K562 (cell line): ENCODE measurements around the gene ASIC1. TPM values are rescaled to one million over a fixed set of nuclear protein-coding genes. Genes with fewer than 3 reads are reported as not detected.

Experiments
- ATAC-seq: fragments of 200-7000 bp; cut with Tn5 transposase; 3 replicates; pipeline ENCODE4 v1.9.1; 2020; ENCODE audit warnings: moderate library complexity
- BruUV-seq: library from RNA; stranded (reverse); fragments of 400-500 nt; replicated peaks from 2 replicates; lab custom pipeline; 2021; lab: Mats Ljungman, UMichigan
- CTCF ChIA-PET: fragments of 300-600 bp; formaldehyde crosslinking; extraction: SDS; loops from one replicate; lab custom pipeline; 2021; ENCODE audit warnings: low intra/inter-chr PET ratio; lab: Yijun Ruan, JAX
- POLR2A ChIA-PET: fragments of 300-600, 350-650 bp; sonication (Branson Sonifier 250); formaldehyde crosslinking; extraction: SDS; loops from one replicate; lab custom pipeline; 2021; ENCODE audit warnings: antibody characterized with exemption, inconsistent platforms; lab: Yijun Ruan, JAX
- DNase-seq, 4 experiments: peaks; one replicate each; pipeline versions ENCODE4 v3.0.0 to v3.0.0-alpha.2; 2011 to 2018; ENCODE audit warnings: low spot score in 3 of 4, mixed read lengths in 3 of 4; ENCODE audit errors: extremely low read depth in 1 of 4
- FAIRE-seq: peaks from 2 replicates; lab custom pipeline; 2011; peaks lifted over from hg19 to GRCh38; lab: Jason Lieb, UNC
- H2AFZ ChIP-seq: 2 replicates; pipeline ENCODE4 v1.6.0; 2011; ENCODE audit warnings: low read depth, low read length, control low read depth, inconsistent platforms
- H3K27ac ChIP-seq: fragments of 200-600 bp; 3 replicates; pipeline ENCODE4 v1.8.0; 2011; ENCODE audit warnings: low read depth, mild to moderate bottlenecking, control low read depth, inconsistent platforms, low read length, moderate library complexity, mixed read lengths; ENCODE audit errors: extremely low read depth
- H3K27me3 ChIP-seq, 2 experiments: fragments of 300-600 bp in 1 of 2; 2 replicates in 1 of 2; 3 replicates in 1 of 2; pipeline versions ENCODE4 v1.6.0 to v1.8.0; 2011; ENCODE audit warnings: inconsistent platforms in 2 of 2, low read length in 2 of 2, mild to moderate bottlenecking in 1 of 2, mixed read lengths in 1 of 2, moderate library complexity in 1 of 2; ENCODE audit not compliant: control insufficient read depth in 2 of 2, insufficient read depth in 2 of 2
- H3K36me3 ChIP-seq: fragments of 300-600 bp; 3 replicates; pipeline ENCODE4 v1.8.0; 2011; ENCODE audit warnings: mild to moderate bottlenecking, low read length, inconsistent platforms; ENCODE audit not compliant: control insufficient read depth, insufficient read depth
- H3K4me1 ChIP-seq, 2 experiments: fragments of 200-600 bp in 1 of 2; replicated peaks in 1 of 2; 2 replicates in 1 of 2; 3 replicates in 1 of 2; pipeline versions ENCODE4 v1.5.1 to v1.8.0; 2011; ENCODE audit warnings: inconsistent platforms in 2 of 2, low read length in 2 of 2, mild to moderate bottlenecking in 1 of 2, mixed read lengths in 1 of 2, moderate library complexity in 1 of 2; ENCODE audit not compliant: control insufficient read depth in 2 of 2, insufficient read depth in 2 of 2
- H3K4me2 ChIP-seq: 2 replicates; pipeline ENCODE4 v1.6.1; 2011; ENCODE audit warnings: low read length, control low read depth, inconsistent platforms, mixed read lengths; ENCODE audit not compliant: insufficient read depth
- H3K4me3 ChIP-seq: fragments of 200-600 bp; sonication (generic), shearing (Covaris generic); 2 replicates; pipeline ENCODE4 v1.5.1; 2016; ENCODE audit warnings: control low read depth, inconsistent platforms
- H3K79me2 ChIP-seq: fragments of 200-600 bp; 3 replicates; pipeline ENCODE4 v1.8.0; 2011; ENCODE audit warnings: low read length, inconsistent platforms; ENCODE audit not compliant: control insufficient read depth, insufficient read depth
- H3K9ac ChIP-seq, 2 experiments: 2 replicates each; pipeline versions ENCODE4 v1.6.0 to v1.6.1; 2011; ENCODE audit warnings: low read depth in 2 of 2, low read length in 2 of 2, control low read depth in 1 of 2, inconsistent platforms in 1 of 2, mild to moderate bottlenecking in 1 of 2, mixed read lengths in 1 of 2; ENCODE audit not compliant: insufficient read depth in 1 of 2
- H3K9me1 ChIP-seq: one replicate; pipeline ENCODE4 v1.6.0; 2011; ENCODE audit warnings: inconsistent platforms, mild to moderate bottlenecking, low read length, moderate library complexity; ENCODE audit not compliant: control insufficient read depth, insufficient read depth
- H3K9me3 ChIP-seq: replicated peaks from 2 replicates; pipeline ENCODE4 v1.5.1; 2011; ENCODE audit warnings: low read depth, low read length, inconsistent platforms; ENCODE audit not compliant: control insufficient read depth, insufficient read depth
- H4K20me1 ChIP-seq: replicated peaks from 2 replicates; pipeline ENCODE4 v1.6.1; 2011; ENCODE audit warnings: low read length, inconsistent platforms, mixed read lengths; ENCODE audit not compliant: control insufficient read depth, insufficient read depth
- GABPB2 ChIP-seq: fragments of 250-450 bp; sonication (Bioruptor Pico); conservative IDR thresholded peaks from 2 replicates; pipeline ENCODE4 v1.5.1; 2021; ENCODE audit warnings: mild to moderate bottlenecking
- ILF3 ChIP-seq: fragments of 450-650 bp; IDR thresholded peaks from 2 replicates; pipeline ENCODE4 v1.6.1; 2018; ENCODE audit warnings: antibody characterized with exemption, mild to moderate bottlenecking, moderate library complexity, borderline replicate concordance
- MLLT1 ChIP-seq, 2 experiments: fragments of 450-650 bp; IDR thresholded peaks; 2 replicates each; pipeline ENCODE4 v1.6.1; 2016
- MNT ChIP-seq, 2 experiments: fragments of 450-650 bp; conservative IDR thresholded peaks; 2 replicates each; pipeline ENCODE4 v1.6.1; 2017; ENCODE audit warnings: mild to moderate bottlenecking in 2 of 2, moderate library complexity in 2 of 2
- PCBP1 ChIP-seq: fragments of 200-400 bp; formaldehyde crosslinking; IDR thresholded peaks from 2 replicates; pipeline ENCODE4 v1.6.1; 2018; ENCODE audit warnings: mild to moderate bottlenecking, low read depth, low read length; ENCODE audit not compliant: poor library complexity, severe bottlenecking
- POLR3A ChIP-seq: IDR thresholded peaks from 2 replicates; pipeline ENCODE4 v1.6.1; 2011; ENCODE audit warnings: borderline replicate concordance, mild to moderate bottlenecking, moderate library complexity; ENCODE audit not compliant: insufficient read length, insufficient read depth; ENCODE audit errors: extremely low read depth
- ZNF655 ChIP-seq: fragments of 250-450 bp; sonication (Bioruptor Pico); IDR thresholded peaks from 2 replicates; pipeline ENCODE4 v1.5.0; 2021
- WGBS: fragments of 100-300 bp; shearing (Covaris generic); methylation state at CpG from one replicate; pipeline ENCODE4 v1.1.6; 2016; ENCODE audit warnings: low coverage, mixed read lengths; ENCODE audit not compliant: insufficient coverage; ENCODE audit errors: missing lambda C conversion rate; 5-methylcytosine and 5-hydroxymethylcytosine counted together
- in situ Hi-C: fragments of 300-500 bp; cut with MboI; formaldehyde crosslinking; loops from 4 replicates; pipeline ENCODE4 v1.15.0; 2018; ENCODE audit warnings: inconsistent platforms, mixed read lengths
- intact Hi-C: fragments of 100-400 bp; cut with micrococcal nuclease; formaldehyde crosslinking; loops from 2 replicates; pipeline ENCODE4 v1.14.2; 2022
- polyA plus RNA-seq, 8 experiments: library from polyadenylated mRNA; depleted of rRNA in 4 of 8; stranded (reverse) in 5 of 8; unstranded in 3 of 8; fragments of >200 nt; fragmentation: Nextera tagmentation in 2 of 8; fragmentation: Illumina TruSeq in 1 of 8; extraction: Ambion mirVana in 2 of 8; extraction: Trizol in 1 of 8; gene quantifications; 2 replicates each; pipeline versions ENCODE4 v1.2.1 to v1.2.3, GENCODE V29; 2011 to 2014; ENCODE audit warnings: inconsistent platforms in 1 of 8, missing spikeins in 1 of 8
- total RNA-seq, 7 experiments: library from RNA; depleted of rRNA in 6 of 7; stranded (reverse); fragments of >200 nt in 6 of 7; fragmentation: Illumina TruSeq in 2 of 7; extraction: Trizol in 2 of 7; gene quantifications; 2 replicates each; pipeline versions ENCODE4 v1.2.1 to v1.2.3, GENCODE V29; 2011 to 2021; ENCODE audit warnings: low replicate concordance in 1 of 7
- TF ChIP-seq, protein P1 (sequence below): sonication (generic); formaldehyde crosslinking; IDR thresholded peaks from 2 replicates; pipeline ENCODE4 v1.8.0; 2022; ENCODE audit warnings: mild to moderate bottlenecking, missing genetic modification reagents, borderline replicate concordance

Gene ASIC1
- total and polyA plus RNA-seq, 9 of the 15 experiments (the other 6 are each of a cell fraction or from before 2014, with no cell fraction given) = 0.01 to 1.7 (median 0.45) TPM

- TF ChIP-seq POLR3A = no peak
- TF ChIP-seq MNT (conservative IDR thresholded peaks at IDR 0.05) = no peak
- no peak for TF ChIP-seq ZNF655 (CRISPR knock-in tag)
- no peak for TF ChIP-seq GABPB2 (CRISPR knock-in tag)
- TF ChIP-seq, all 486 proteins: peak for 0
Observed at GRCh38 chr12:50102131-50102531, 44.7 kb downstream of the ASIC1 start (continued).

DNA sequence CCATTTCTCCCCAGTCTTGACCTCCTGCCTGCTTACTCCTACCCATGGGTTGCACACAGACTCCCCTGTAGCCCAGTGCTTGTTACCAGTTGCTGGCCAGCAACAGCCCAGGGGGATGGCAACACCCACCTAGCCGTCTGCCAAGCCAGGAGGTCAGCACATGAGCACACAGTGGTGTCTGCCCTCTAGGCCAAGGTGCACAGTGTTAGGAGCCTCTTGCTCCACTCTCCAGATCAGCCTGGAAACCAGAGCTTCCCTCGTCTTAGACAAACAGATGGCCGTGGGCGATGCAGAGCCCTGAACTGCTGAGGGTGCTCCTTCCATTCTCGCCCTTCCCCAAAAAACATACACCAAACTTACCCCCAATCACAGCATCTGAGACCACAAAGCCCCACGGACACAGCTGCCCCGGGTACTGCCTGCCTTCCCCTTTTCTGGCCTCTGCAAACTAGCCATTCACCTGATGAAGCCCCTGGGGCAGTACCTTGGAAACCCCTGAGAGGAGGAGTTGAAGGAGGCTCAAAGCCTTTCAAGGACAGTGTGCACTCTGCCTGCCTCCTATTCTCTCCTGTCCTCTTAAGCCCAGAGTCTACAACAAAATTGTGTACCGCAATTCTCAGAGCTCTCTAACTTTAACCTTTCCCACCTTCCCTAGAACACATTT, 45.4 kb downstream of the ASIC1 start:
- H3K9ac ChIP-seq = peak overlapping the region in 1 of 2 experiments; percentile 49; a peak in 2 of 4 replicates
- ChIA-PET POLR2A (interaction anchor here (0.6 to 1.7 kb wide), 6 partner anchors 9 to 1714 kb away, joined by 3 to 9 read pairs (median 4); partner anchors contain the start of genes COX14, LIMA1 and SMARCD1), CTCF (interaction anchor here (1.4 kb wide), 1 partner anchor 73 kb away, joined by 3 read pairs; no protein-coding TSS in a partner anchor)
- H3K9me3 ChIP-seq = no peaks in the 10 kb centered on the region
- H4K20me1 ChIP-seq = no peaks in the 10 kb centered on the region
- H3K4me3 ChIP-seq = no peak overlapping the region
- no peak; the same call in 2 of the 3 replicates for ATAC-seq
- no peak for FAIRE-seq
- no peak overlapping the region for H3K27ac ChIP-seq
- peaks cover 16% of the 10 kb centered on the region in 2 experiments for H3K4me1 ChIP-seq
- no TSS peak for BruUV-seq
- TF ChIP-seq ILF3 = no peak
- TF ChIP-seq, protein P1, sequence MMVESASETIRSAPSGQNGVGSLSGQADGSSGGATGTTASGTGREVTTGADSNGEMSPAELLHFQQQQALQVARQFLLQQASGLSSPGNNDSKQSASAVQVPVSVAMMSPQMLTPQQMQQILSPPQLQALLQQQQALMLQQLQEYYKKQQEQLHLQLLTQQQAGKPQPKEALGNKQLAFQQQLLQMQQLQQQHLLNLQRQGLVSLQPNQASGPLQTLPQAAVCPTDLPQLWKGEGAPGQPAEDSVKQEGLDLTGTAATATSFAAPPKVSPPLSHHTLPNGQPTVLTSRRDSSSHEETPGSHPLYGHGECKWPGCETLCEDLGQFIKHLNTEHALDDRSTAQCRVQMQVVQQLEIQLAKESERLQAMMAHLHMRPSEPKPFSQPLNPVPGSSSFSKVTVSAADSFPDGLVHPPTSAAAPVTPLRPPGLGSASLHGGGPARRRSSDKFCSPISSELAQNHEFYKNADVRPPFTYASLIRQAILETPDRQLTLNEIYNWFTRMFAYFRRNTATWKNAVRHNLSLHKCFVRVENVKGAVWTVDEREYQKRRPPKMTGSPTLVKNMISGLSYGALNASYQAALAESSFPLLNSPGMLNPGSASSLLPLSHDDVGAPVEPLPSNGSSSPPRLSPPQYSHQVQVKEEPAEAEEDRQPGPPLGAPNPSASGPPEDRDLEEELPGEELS = no peak
- TF ChIP-seq MLLT1 (IDR thresholded peaks at IDR 0.05) = no peak
- no peak for TF ChIP-seq PCBP1
- no peak overlapping the region for H2AFZ ChIP-seq
- no peaks in the 10 kb centered on the region for H3K27me3 ChIP-seq
- in situ Hi-C loops = no loop called here
- H3K36me3 ChIP-seq = peaks cover 34% of the 10 kb centered on the region
- H3K79me2 ChIP-seq = no peaks in the 10 kb centered on the region
- no peaks in the 10 kb centered on the region for H3K9me1 ChIP-seq
- WGBS = 59% methylated on average over 8 of the region's 8 CpGs
- no peak for DNase-seq
- intact Hi-C loops = no loop called here
- no peak overlapping the region for H3K4me2 ChIP-seq
